Endodermal cell (in vitro differentiated cells): Measurements from ENCODE around the gene UGT1A3. TPM values are rescaled to one million over a fixed set of nuclear protein-coding genes. Genes with fewer than 3 reads are reported as not detected.

ENCODE experiments used
- DNase-seq: peaks from one replicate; pipeline ENCODE4 v3.0.0-alpha.2; 2017
- H3K27ac ChIP-seq: 2 replicates; pipeline ENCODE4 v1.5.1; 2013; ENCODE audit warnings: mild to moderate bottlenecking, low read depth, low read length, moderate library complexity
- H3K27me3 ChIP-seq: 2 replicates; pipeline ENCODE4 v1.6.1; 2013; ENCODE audit warnings: mild to moderate bottlenecking, low read length, moderate library complexity; ENCODE audit not compliant: insufficient read depth, control insufficient read depth, poor library complexity, severe bottlenecking
- H3K36me3 ChIP-seq: 2 replicates; pipeline ENCODE4 v1.7.0; 2013; ENCODE audit warnings: mild to moderate bottlenecking, low read length, moderate library complexity; ENCODE audit not compliant: control insufficient read depth, insufficient read depth
- H3K4me1 ChIP-seq: one replicate; pipeline ENCODE4 v1.7.0; 2013; ENCODE audit warnings: low read length; ENCODE audit not compliant: control insufficient read depth, insufficient read depth
- H3K4me3 ChIP-seq: 2 replicates; pipeline ENCODE4 v1.5.1; 2013; ENCODE audit warnings: mild to moderate bottlenecking, low read length, moderate library complexity
- H3K9ac ChIP-seq: 2 replicates; pipeline ENCODE4 v1.6.1; 2013; ENCODE audit warnings: mild to moderate bottlenecking, low read length, moderate library complexity; ENCODE audit not compliant: poor library complexity, severe bottlenecking; ENCODE audit errors: extremely low read depth
- H3K9me3 ChIP-seq: 2 replicates; pipeline ENCODE4 v1.6.1; 2013; ENCODE audit warnings: mild to moderate bottlenecking, low read length, moderate library complexity; ENCODE audit not compliant: control insufficient read depth
- H3K27ac Mint-ChIP-seq: 2 replicates; pipeline ENCODE4 v1.8.0; 2020; ENCODE audit warnings: mixed read lengths
- H3K27me3 Mint-ChIP-seq: 2 replicates; pipeline ENCODE4 v1.8.0; 2021; ENCODE audit warnings: mild to moderate bottlenecking, mixed read lengths; ENCODE audit not compliant: insufficient read depth
- H3K36me3 Mint-ChIP-seq: 2 replicates; pipeline ENCODE4 v1.8.0; 2020; ENCODE audit warnings: low read depth, mixed read lengths
- H3K4me1 Mint-ChIP-seq: 2 replicates; pipeline ENCODE4 v1.8.0; 2020; ENCODE audit warnings: mixed read lengths
- H3K4me3 Mint-ChIP-seq: 2 replicates; pipeline ENCODE4 v1.8.0; 2020; ENCODE audit warnings: mild to moderate bottlenecking, moderate library complexity, mixed read lengths
- H3K9me3 Mint-ChIP-seq: 2 replicates; pipeline ENCODE4 v1.8.0; 2020; ENCODE audit warnings: mild to moderate bottlenecking, mixed read lengths
- CTCF ChIP-seq: fragments of 200-600 bp; sonication (generic); conservative IDR thresholded peaks from 2 replicates; pipeline ENCODE4 v1.5.0; 2021; ENCODE audit warnings: antibody characterized with exemption, mild to moderate bottlenecking
- WGBS, 2 experiments: methylation state at CpG; one replicate each; pipeline versions ENCODE4 v1.1.5 to v1.1.7; 2013; ENCODE audit warnings: missing lambda C conversion rate in 2 of 2, mixed read lengths in 1 of 2; ENCODE audit not compliant: insufficient coverage in 1 of 2, insufficient read length in 1 of 2; 5-methylcytosine and 5-hydroxymethylcytosine counted together
- total RNA-seq, 2 donors: library from RNA; stranded (reverse); fragmentation: NEBNext Ultra II Directional in 1 of 2; extraction: Animal tissue kit (Norgen Biotek cat#: 25700) in 1 of 2; gene quantifications; 2 replicates in 1 of 2; 3 replicates in 1 of 2; pipeline ENCODE4 v1.2.1, GENCODE V29; 2021

Gene UGT1A3
- total RNA-seq, 2 donors from 2014 or later: not detected

GRCh38 chr2:233795735-233796171, 66.9 kb downstream of the UGT1A3 start:
- no peak overlapping the region for H3K4me3 Mint-ChIP-seq
- H3K36me3 ChIP-seq: no peaks in the 10 kb centered on the region
- H3K4me3 ChIP-seq: no peak overlapping the region
- peaks cover 3% of the 10 kb centered on the region for H3K9me3 Mint-ChIP-seq
- peaks cover 2% of the 10 kb centered on the region for H3K27me3 Mint-ChIP-seq
- H3K4me1 ChIP-seq: no peaks in the 10 kb centered on the region
- H3K9me3 ChIP-seq: no peaks in the 10 kb centered on the region
- no peaks in the 10 kb centered on the region for H3K36me3 Mint-ChIP-seq
- peak; percentile 28 for DNase-seq
- WGBS, 2 experiments: 92 to 93% methylated on average over 9 to 13 of the region's 13 CpGs
- H3K27ac Mint-ChIP-seq: no peak overlapping the region
- no peak overlapping the region for H3K27ac ChIP-seq
- no peaks in the 10 kb centered on the region for H3K27me3 ChIP-seq
- no peak overlapping the region for H3K9ac ChIP-seq
- no peak for TF ChIP-seq CTCF
- no peaks in the 10 kb centered on the region for H3K4me1 Mint-ChIP-seq

- Histone ChIP-seq H3K9me3 (no peaks in the 10 kb centered on the region), H3K27ac (no peak overlapping the region), H3K4me1 (no peaks in the 10 kb centered on the region), H3K4me3 (no peak overlapping the region), H3K27me3 (no peaks in the 10 kb centered on the region), H3K36me3 (no peaks in the 10 kb centered on the region), H3K9ac (no peak overlapping the region)
- H3K36me3 Mint-ChIP-seq: no peaks in the 10 kb centered on the region
- peaks cover 3% of the 10 kb centered on the region for H3K9me3 Mint-ChIP-seq
- H3K4me3 Mint-ChIP-seq: no peak overlapping the region
- WGBS, 2 experiments: 95 to 100% methylated on average over 3 to 9 of the region's 9 CpGs
- no peak overlapping the region for H3K27ac Mint-ChIP-seq
- peaks cover 2% of the 10 kb centered on the region for H3K27me3 Mint-ChIP-seq
- TF ChIP-seq CTCF: no peak
- DNase-seq: peak; percentile 15
- H3K4me1 Mint-ChIP-seq: no peaks in the 10 kb centered on the region
These were observed 67.4 kb downstream of the UGT1A3 start for GRCh38 chr2:233796254-233796653.

- no peaks in the 10 kb centered on the region for H3K36me3 ChIP-seq
- H3K4me1 ChIP-seq: no peaks in the 10 kb centered on the region
- TF ChIP-seq CTCF: no peak
- no peak overlapping the region for H3K9ac ChIP-seq
- H3K36me3 Mint-ChIP-seq: no peaks in the 10 kb centered on the region
- H3K9me3 ChIP-seq: no peaks in the 10 kb centered on the region
- H3K4me3 ChIP-seq: no peak overlapping the region
- H3K27ac Mint-ChIP-seq: no peak overlapping the region
- peaks cover 3% of the 10 kb centered on the region for H3K9me3 Mint-ChIP-seq
- H3K4me1 Mint-ChIP-seq: no peaks in the 10 kb centered on the region
- peaks cover 11% of the 10 kb centered on the region for H3K27me3 Mint-ChIP-seq
- WGBS, 2 experiments: 87 to 91% methylated on average over 10 to 14 of the region's 14 CpGs
- peak; percentile 23 for DNase-seq
- no peaks in the 10 kb centered on the region for H3K27me3 ChIP-seq
- no peak overlapping the region for H3K4me3 Mint-ChIP-seq
- H3K27ac ChIP-seq: no peak overlapping the region
These were observed 69.7 kb downstream of the UGT1A3 start for GRCh38 chr2:233798335-233799086.
